ENCODE measurements around the gene SFR1.

SFR1 gene

DNA sequence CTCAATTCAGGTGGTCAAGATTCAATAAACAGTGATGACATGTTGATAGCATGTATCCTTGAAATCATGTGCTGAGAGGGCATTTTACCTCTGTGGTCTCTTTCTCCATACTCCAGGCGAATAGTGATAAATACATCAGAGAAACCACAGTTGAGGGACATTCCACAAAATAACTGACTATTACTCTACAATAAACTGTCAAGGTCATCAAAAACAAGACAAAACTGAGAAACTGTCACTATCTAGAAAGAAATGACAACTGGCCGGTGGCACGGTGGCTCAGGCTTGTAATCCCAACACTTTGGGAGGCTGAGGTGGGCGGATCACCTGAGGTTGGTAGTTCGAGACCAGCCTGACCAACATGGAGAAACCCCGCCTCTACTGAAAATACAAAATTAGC lies 16.2 kb downstream of the SFR1 start:
- Histone ChIP-seq H3K4me3 (ENCODE audit: control insufficient read depth in 1 of 7, extremely low read depth in 1 of 7, insufficient read depth in 4 of 7, low read depth in 2 of 7, low read length in 6 of 7) (no peak overlapping the region), H3K36me3 (ENCODE audit: control insufficient read depth in 4 of 4, insufficient read depth in 4 of 4, low read length in 3 of 4) (no peaks in the 10 kb centered on the region), H3K4me1 (ENCODE audit: control extremely low read depth in 1 of 4, control insufficient read depth in 4 of 4, insufficient read depth in 4 of 4, low read length in 3 of 4) (no peaks in the 10 kb centered on the region), H3K27me3 (replicated peaks in 2 of 5; ENCODE audit: control insufficient read depth in 4 of 5, insufficient read depth in 5 of 5, low read length in 4 of 5) (no peaks in the 10 kb centered on the region), H3K27ac (ENCODE audit: insufficient read depth in 1 of 2, low read depth in 1 of 2, low read length in 2 of 2, poor library complexity in 1 of 2, severe bottlenecking in 2 of 2) (no peak overlapping the region), H3K9me3 (ENCODE audit: control extremely low read depth in 1 of 5, control insufficient read depth in 4 of 5, insufficient read depth in 2 of 5, low read depth in 1 of 5, low read length in 4 of 5) (no peaks in the 10 kb centered on the region)
- ChIA-PET POLR2A (no interaction called here), CTCF (no interaction called here)
- DNase-seq, result no peak
- WGBS (ENCODE audit: insufficient coverage), result 90% methylated on average over 3 of the region's 6 CpGs

DNA sequence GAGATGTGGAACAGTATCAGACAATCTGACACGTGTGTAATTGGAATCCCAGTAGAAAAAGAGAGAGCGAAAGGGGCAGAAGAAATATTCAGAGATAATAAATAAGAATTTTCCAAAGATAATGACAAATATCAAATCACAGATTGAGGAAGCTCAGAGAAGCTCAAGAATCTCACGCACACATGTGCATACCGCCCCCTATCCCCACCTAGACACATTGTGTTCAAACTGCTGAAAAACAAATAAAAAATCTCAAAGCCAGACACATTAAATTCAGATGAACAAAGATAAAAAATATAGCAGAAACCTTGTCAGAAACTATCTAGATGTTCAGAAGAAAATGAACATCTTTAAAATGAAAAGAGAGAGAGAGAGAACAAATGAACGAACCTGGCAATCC lies 17.2 kb downstream of the SFR1 start:
- Histone ChIP-seq H3K9me3 (ENCODE audit: control extremely low read depth in 1 of 5, control insufficient read depth in 4 of 5, insufficient read depth in 2 of 5, low read depth in 1 of 5, low read length in 4 of 5) (no peaks in the 10 kb centered on the region), H3K36me3 (ENCODE audit: control insufficient read depth in 4 of 4, insufficient read depth in 4 of 4, low read length in 3 of 4) (no peaks in the 10 kb centered on the region), H3K4me3 (ENCODE audit: control insufficient read depth in 1 of 7, extremely low read depth in 1 of 7, insufficient read depth in 4 of 7, low read depth in 2 of 7, low read length in 6 of 7) (no peak overlapping the region), H3K27ac (ENCODE audit: insufficient read depth in 1 of 2, low read depth in 1 of 2, low read length in 2 of 2, poor library complexity in 1 of 2, severe bottlenecking in 2 of 2) (no peak overlapping the region), H3K4me1 (ENCODE audit: control extremely low read depth in 1 of 4, control insufficient read depth in 4 of 4, insufficient read depth in 4 of 4, low read length in 3 of 4) (no peaks in the 10 kb centered on the region), H3K27me3 (replicated peaks in 2 of 5; ENCODE audit: control insufficient read depth in 4 of 5, insufficient read depth in 5 of 5, low read length in 4 of 5) (no peaks in the 10 kb centered on the region)
- peak in 2 of 3 donors; percentile 20 to 40 for DNase-seq
- ChIA-PET CTCF (interaction anchor here (1.2 kb wide), 1 partner anchor 238 kb away, joined by 3 read pairs; no protein-coding TSS in a partner anchor), POLR2A (no interaction called here)
- 100% methylated on average over 1 of the region's 5 CpGs for WGBS (ENCODE audit: insufficient coverage)

GRCh38 chr10:104142081-104142480 lies 20.1 kb downstream of the SFR1 start:
- WGBS (ENCODE audit: insufficient coverage), result 100% methylated on average over 1 of the region's 1 CpG
- no peaks in the 10 kb centered on the region for H3K9me3 ChIP-seq (ENCODE audit: control extremely low read depth in 1 of 5, control insufficient read depth in 4 of 5, insufficient read depth in 2 of 5, low read depth in 1 of 5, low read length in 4 of 5)
- POLR2A ChIA-PET, result interaction anchor here (0.7 kb wide), 1 partner anchor 68 kb away, joined by 3 read pairs; no protein-coding TSS in a partner anchor
- CTCF ChIA-PET, result no interaction called here
- H3K4me3 ChIP-seq (ENCODE audit: control insufficient read depth in 1 of 7, extremely low read depth in 1 of 7, insufficient read depth in 4 of 7, low read depth in 2 of 7, low read length in 6 of 7), result no peak overlapping the region
- DNase-seq, result no peak
- no peaks in the 10 kb centered on the region for H3K27me3 ChIP-seq (replicated peaks in 2 of 5; ENCODE audit: control insufficient read depth in 4 of 5, insufficient read depth in 5 of 5, low read length in 4 of 5)
- H3K4me1 ChIP-seq (ENCODE audit: control extremely low read depth in 1 of 4, control insufficient read depth in 4 of 4, insufficient read depth in 4 of 4, low read length in 3 of 4), result no peaks in the 10 kb centered on the region
- H3K27ac ChIP-seq (ENCODE audit: insufficient read depth in 1 of 2, low read depth in 1 of 2, low read length in 2 of 2, poor library complexity in 1 of 2, severe bottlenecking in 2 of 2), result no peak overlapping the region
- no peaks in the 10 kb centered on the region for H3K36me3 ChIP-seq (ENCODE audit: control insufficient read depth in 4 of 4, insufficient read depth in 4 of 4, low read length in 3 of 4)

DNA sequence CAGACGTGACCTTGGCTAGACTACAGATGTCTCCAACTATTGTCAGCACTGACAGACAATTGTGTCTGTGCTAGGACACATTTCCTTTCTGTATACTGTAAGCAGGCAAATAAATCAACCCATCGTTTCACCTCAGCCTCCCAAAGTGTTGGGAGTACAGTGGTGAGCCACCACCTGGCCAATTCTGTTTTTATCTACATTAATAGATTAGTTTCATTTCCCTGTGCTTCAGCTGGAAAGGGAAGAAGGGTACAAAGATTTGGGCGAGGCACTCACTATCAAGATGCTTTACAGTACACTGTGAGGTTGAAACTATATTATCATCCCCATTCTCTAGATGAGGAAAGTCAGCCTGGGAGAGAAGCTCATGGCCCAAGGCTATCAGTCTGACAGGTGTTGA lies 21.9 kb downstream of the SFR1 start:
- CTCF ChIA-PET, result no interaction called here
- Histone ChIP-seq H3K4me1 (ENCODE audit: control extremely low read depth in 1 of 4, control insufficient read depth in 4 of 4, insufficient read depth in 4 of 4, low read length in 3 of 4) (no peaks in the 10 kb centered on the region), H3K36me3 (ENCODE audit: control insufficient read depth in 4 of 4, insufficient read depth in 4 of 4, low read length in 3 of 4) (no peaks in the 10 kb centered on the region), H3K27ac (ENCODE audit: insufficient read depth in 1 of 2, low read depth in 1 of 2, low read length in 2 of 2, poor library complexity in 1 of 2, severe bottlenecking in 2 of 2) (no peak overlapping the region), H3K27me3 (replicated peaks in 2 of 5; ENCODE audit: control insufficient read depth in 4 of 5, insufficient read depth in 5 of 5, low read length in 4 of 5) (no peaks in the 10 kb centered on the region), H3K4me3 (ENCODE audit: control insufficient read depth in 1 of 7, extremely low read depth in 1 of 7, insufficient read depth in 4 of 7, low read depth in 2 of 7, low read length in 6 of 7) (no peak overlapping the region), H3K9me3 (ENCODE audit: control extremely low read depth in 1 of 5, control insufficient read depth in 4 of 5, insufficient read depth in 2 of 5, low read depth in 1 of 5, low read length in 4 of 5) (no peaks in the 10 kb centered on the region)
- POLR2A ChIA-PET, result no interaction called here
- WGBS (ENCODE audit: insufficient coverage), result 100% methylated on average over 1 of the region's 3 CpGs
- no peak for DNase-seq

- DNase-seq, result peak in 2 of 3 donors; percentile 13 to 23
- ChIA-PET CTCF (interaction anchor here (1.0 to 1.8 kb wide), 2 partner anchors 44 to 45 kb away, joined by 4 read pairs; no protein-coding TSS in a partner anchor), POLR2A (no interaction called here)
- 57% methylated on average over 1 of the region's 4 CpGs for WGBS (ENCODE audit: insufficient coverage)
- no peaks in the 10 kb centered on the region for H3K4me1 ChIP-seq (ENCODE audit: control extremely low read depth in 1 of 4, control insufficient read depth in 4 of 4, insufficient read depth in 4 of 4, low read length in 3 of 4)
- no peaks in the 10 kb centered on the region for H3K9me3 ChIP-seq (ENCODE audit: control extremely low read depth in 1 of 5, control insufficient read depth in 4 of 5, insufficient read depth in 2 of 5, low read depth in 1 of 5, low read length in 4 of 5)
- no peaks in the 10 kb centered on the region for H3K27me3 ChIP-seq (replicated peaks in 2 of 5; ENCODE audit: control insufficient read depth in 4 of 5, insufficient read depth in 5 of 5, low read length in 4 of 5)
- H3K36me3 ChIP-seq (ENCODE audit: control insufficient read depth in 4 of 4, insufficient read depth in 4 of 4, low read length in 3 of 4), result no peaks in the 10 kb centered on the region
- no peak overlapping the region for H3K27ac ChIP-seq (ENCODE audit: insufficient read depth in 1 of 2, low read depth in 1 of 2, low read length in 2 of 2, poor library complexity in 1 of 2, severe bottlenecking in 2 of 2)
- no peak overlapping the region for H3K4me3 ChIP-seq (ENCODE audit: control insufficient read depth in 1 of 7, extremely low read depth in 1 of 7, insufficient read depth in 4 of 7, low read depth in 2 of 7, low read length in 6 of 7)
Measured at GRCh38 chr10:104144931-104145330, 23.0 kb downstream of the SFR1 start.

DNA sequence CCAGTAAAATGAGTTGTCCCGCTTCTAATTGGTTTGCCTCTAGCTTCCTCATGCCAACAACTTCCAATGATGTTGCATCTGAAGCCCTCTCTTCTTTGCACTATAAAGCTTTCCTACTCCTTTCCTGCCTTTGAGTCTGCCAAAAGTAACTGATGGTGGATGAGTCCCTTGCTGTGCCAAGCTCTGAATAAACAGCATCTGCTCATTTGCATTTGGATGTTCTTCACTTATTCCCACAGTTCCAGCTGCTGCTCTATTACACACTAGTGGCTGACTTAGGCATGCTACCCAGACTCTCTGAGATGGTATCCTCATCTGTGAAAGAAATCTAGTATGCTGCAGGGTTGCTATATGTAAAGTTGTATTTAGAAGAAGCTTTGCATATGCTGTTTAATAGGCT lies 24.9 kb downstream of the SFR1 start:
- ChIA-PET CTCF (interaction anchor here (0.6 to 2.4 kb wide), 4 partner anchors 14 to 110 kb away, joined by 3 to 12 read pairs (median 3); no protein-coding TSS in a partner anchor), POLR2A (no interaction called here)
- DNase-seq, result no peak
- Histone ChIP-seq H3K27ac (ENCODE audit: insufficient read depth in 1 of 2, low read depth in 1 of 2, low read length in 2 of 2, poor library complexity in 1 of 2, severe bottlenecking in 2 of 2) (no peak overlapping the region), H3K36me3 (ENCODE audit: control insufficient read depth in 4 of 4, insufficient read depth in 4 of 4, low read length in 3 of 4) (no peaks in the 10 kb centered on the region), H3K27me3 (replicated peaks in 2 of 5; ENCODE audit: control insufficient read depth in 4 of 5, insufficient read depth in 5 of 5, low read length in 4 of 5) (no peaks in the 10 kb centered on the region), H3K4me1 (ENCODE audit: control extremely low read depth in 1 of 4, control insufficient read depth in 4 of 4, insufficient read depth in 4 of 4, low read length in 3 of 4) (no peaks in the 10 kb centered on the region), H3K9me3 (ENCODE audit: control extremely low read depth in 1 of 5, control insufficient read depth in 4 of 5, insufficient read depth in 2 of 5, low read depth in 1 of 5, low read length in 4 of 5) (peaks cover under 1 to 2% (median 2%) of the 10 kb centered on the region in 5 experiments), H3K4me3 (ENCODE audit: control insufficient read depth in 1 of 7, extremely low read depth in 1 of 7, insufficient read depth in 4 of 7, low read depth in 2 of 7, low read length in 6 of 7) (no peak overlapping the region)
- WGBS (ENCODE audit: insufficient coverage), result 100% methylated on average over 1 of the region's 1 CpG

GRCh38 chr10:104150139-104150538 lies 28.2 kb downstream of the SFR1 start:
- ChIA-PET POLR2A (no interaction called here), CTCF (no interaction called here)
- H3K36me3 ChIP-seq (ENCODE audit: control insufficient read depth in 4 of 4, insufficient read depth in 4 of 4, low read length in 3 of 4), result no peaks in the 10 kb centered on the region
- no peak overlapping the region for H3K27ac ChIP-seq (ENCODE audit: insufficient read depth in 1 of 2, low read depth in 1 of 2, low read length in 2 of 2, poor library complexity in 1 of 2, severe bottlenecking in 2 of 2)
- no peak overlapping the region for H3K4me3 ChIP-seq (ENCODE audit: control insufficient read depth in 1 of 7, extremely low read depth in 1 of 7, insufficient read depth in 4 of 7, low read depth in 2 of 7, low read length in 6 of 7)
- no peak for DNase-seq
- H3K4me1 ChIP-seq (ENCODE audit: control extremely low read depth in 1 of 4, control insufficient read depth in 4 of 4, insufficient read depth in 4 of 4, low read length in 3 of 4), result no peaks in the 10 kb centered on the region
- no peaks in the 10 kb centered on the region for H3K27me3 ChIP-seq (replicated peaks in 2 of 5; ENCODE audit: control insufficient read depth in 4 of 5, insufficient read depth in 5 of 5, low read length in 4 of 5)
- H3K9me3 ChIP-seq (ENCODE audit: control extremely low read depth in 1 of 5, control insufficient read depth in 4 of 5, insufficient read depth in 2 of 5, low read depth in 1 of 5, low read length in 4 of 5), result peaks cover 4 to 9% (median 6%) of the 10 kb centered on the region in 5 experiments

Data from common myeloid progenitor, CD34-positive (primary cell).